ENCODE measurements around the gene TFG. TPM values are rescaled to one million over a fixed set of nuclear protein-coding genes. Genes with fewer than 3 reads are reported as not detected.

The TFG gene
- total RNA-seq, 4 donors from 2014 or later = 61.0 to 74.4 (median 64.9) TPM

DNA sequence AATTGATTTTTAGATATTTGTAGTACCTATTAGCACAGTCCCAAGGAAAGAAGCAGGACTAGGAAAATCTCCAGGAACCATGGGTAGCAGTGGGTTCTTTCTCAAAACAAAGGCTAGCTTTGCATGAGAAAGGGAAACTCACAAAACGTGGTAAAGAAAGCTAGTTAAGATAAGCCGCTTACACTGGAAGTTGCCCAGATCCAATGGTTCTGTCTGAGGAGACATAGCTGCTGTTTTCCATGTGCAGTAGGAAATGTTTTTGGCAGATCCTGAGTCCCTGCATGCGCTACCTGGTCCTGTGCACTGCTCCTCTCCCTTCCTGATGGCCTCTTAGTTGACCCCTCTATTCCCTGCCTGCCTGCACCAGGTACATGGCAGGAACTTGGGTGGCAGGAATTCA lies 60.4 kb downstream of the TFG start:
- no peak for TF ChIP-seq POLR2A (IDR thresholded peaks at IDR 0.05; ENCODE audit: low read depth)
- no peak for TF ChIP-seq CTCF (IDR thresholded peaks at IDR 0.05)
- no peak for TF ChIP-seq EP300 (IDR thresholded peaks at IDR 0.05)
- no peak for TF ChIP-seq POLR2AphosphoS5 (IDR thresholded peaks at IDR 0.05)
- Histone ChIP-seq H3K9me3 (no peaks in the 10 kb centered on the region), H3K27ac (replicated peaks in 1 of 4) (no peak overlapping the region), H3K4me3 (no peak overlapping the region), H3K36me3 (peaks cover 0 to 34% (median 8%) of the 10 kb centered on the region in 4 donors), H3K27me3 (no peaks in the 10 kb centered on the region), H3K4me1 (no peaks in the 10 kb centered on the region)
- DNase-seq (ENCODE audit: extremely low spot score) = no peak
- intact Hi-C loops (cut with DNase I) = no loop called here
- WGBS = 90% methylated on average over 3 of the region's 3 CpGs

GRCh38 chr3:100775226-100775625 lies 65.9 kb downstream of the TFG start:
- Histone ChIP-seq H3K27me3 (no peaks in the 10 kb centered on the region), H3K36me3 (peaks cover 0 to 68% (median 9%) of the 10 kb centered on the region in 4 donors), H3K4me3 (no peak overlapping the region), H3K27ac (replicated peaks in 1 of 4) (no peak overlapping the region), H3K9me3 (no peaks in the 10 kb centered on the region), H3K4me1 (no peaks in the 10 kb centered on the region)
- no peak for DNase-seq (ENCODE audit: extremely low spot score)
- intact Hi-C loops (cut with DNase I) = no loop called here
- WGBS = 93% methylated on average over 3 of the region's 3 CpGs
- TF ChIP-seq EP300 (IDR thresholded peaks at IDR 0.05) (no peak), POLR2AphosphoS5 (IDR thresholded peaks at IDR 0.05) (no peak), CTCF (IDR thresholded peaks at IDR 0.05) (no peak)

GRCh38 chr3:100775669-100776068 lies 66.4 kb downstream of the TFG start:
- H3K4me3 ChIP-seq = no peak overlapping the region
- TF ChIP-seq EP300 (IDR thresholded peaks at IDR 0.05) (no peak), POLR2AphosphoS5 (IDR thresholded peaks at IDR 0.05) (no peak), POLR2A (IDR thresholded peaks at IDR 0.05; ENCODE audit: low read depth) (no peak), CTCF (IDR thresholded peaks at IDR 0.05) (no peak)
- H3K27ac ChIP-seq (replicated peaks in 1 of 4) = no peak overlapping the region
- H3K4me1 ChIP-seq = no peaks in the 10 kb centered on the region
- DNase-seq (ENCODE audit: extremely low spot score) = no peak
- H3K27me3 ChIP-seq = no peaks in the 10 kb centered on the region
- no peaks in the 10 kb centered on the region for H3K9me3 ChIP-seq
- intact Hi-C loops (cut with DNase I) = no loop called here
- H3K36me3 ChIP-seq = peaks cover 0 to 64% (median 8%) of the 10 kb centered on the region in 4 donors

DNA sequence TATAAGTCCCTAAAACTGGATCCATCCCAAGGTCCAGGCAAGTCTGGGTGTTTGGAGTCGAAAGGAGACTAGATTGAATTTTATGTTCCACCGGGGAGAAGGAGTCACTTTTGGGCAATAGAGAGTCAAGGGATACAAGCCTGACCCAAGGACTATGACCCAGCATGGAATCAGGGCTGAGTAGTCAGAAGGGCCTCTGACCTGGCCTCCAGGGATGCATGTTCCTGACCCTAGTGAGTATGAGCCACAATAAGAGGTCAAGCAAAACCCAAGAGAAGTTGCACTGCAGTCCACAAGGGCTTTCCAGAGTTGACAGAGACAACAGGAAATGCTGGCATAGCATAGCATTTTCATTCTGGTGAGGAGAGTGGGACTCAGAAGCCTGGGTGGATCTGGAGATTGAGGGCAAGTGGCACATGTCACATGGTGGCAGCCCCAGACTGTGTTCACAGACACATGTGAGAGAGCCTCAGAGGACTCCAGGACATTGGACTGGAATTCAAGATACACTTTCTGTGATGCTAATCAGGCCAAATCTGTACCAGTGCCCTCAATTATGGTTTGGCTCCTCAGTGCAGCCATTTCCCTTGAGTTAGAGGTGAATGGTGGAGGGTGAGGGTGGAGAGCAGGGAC lies 66.9 kb downstream of the TFG start:
- no peak overlapping the region for H3K27ac ChIP-seq (replicated peaks in 1 of 4)
- H3K9me3 ChIP-seq = no peaks in the 10 kb centered on the region
- no peaks in the 10 kb centered on the region for H3K27me3 ChIP-seq
- no peak overlapping the region for H3K4me3 ChIP-seq
- peaks cover 0 to 62% (median 8%) of the 10 kb centered on the region in 4 donors for H3K36me3 ChIP-seq
- DNase-seq (ENCODE audit: extremely low spot score) = no peak
- 92% methylated on average over 2 of the region's 2 CpGs for WGBS
- H3K4me1 ChIP-seq = no peaks in the 10 kb centered on the region
- intact Hi-C loops (cut with DNase I) = no loop called here
- TF ChIP-seq CTCF (IDR thresholded peaks at IDR 0.05) (no peak), POLR2A (IDR thresholded peaks at IDR 0.05; ENCODE audit: low read depth) (no peak), POLR2AphosphoS5 (IDR thresholded peaks at IDR 0.05) (no peak), EP300 (IDR thresholded peaks at IDR 0.05) (no peak)

DNA sequence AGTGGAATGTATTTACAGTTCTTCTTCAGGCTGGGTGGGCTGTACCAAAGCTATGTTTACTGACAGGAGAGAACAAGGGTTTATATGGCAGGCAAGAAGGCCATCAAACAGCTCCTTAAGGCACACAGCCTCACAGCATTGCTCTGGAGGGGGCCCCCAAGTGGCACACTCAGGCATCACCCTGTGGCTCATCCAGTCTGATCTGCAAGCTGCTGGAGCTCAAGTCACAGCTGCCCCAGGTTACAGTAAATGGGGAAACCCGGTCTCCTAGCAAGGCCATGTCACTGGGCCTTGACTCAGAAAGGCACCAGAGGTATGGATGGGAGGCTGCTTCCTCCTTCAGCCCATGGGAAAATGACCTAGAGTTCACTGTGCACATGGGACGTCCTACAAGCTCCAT lies 67.5 kb downstream of the TFG start:
- TF ChIP-seq EP300 (IDR thresholded peaks at IDR 0.05) (no peak), POLR2A (IDR thresholded peaks at IDR 0.05; ENCODE audit: low read depth) (no peak), CTCF (IDR thresholded peaks at IDR 0.05) (no peak), POLR2AphosphoS5 (IDR thresholded peaks at IDR 0.05) (no peak)
- H3K27ac ChIP-seq (replicated peaks in 1 of 4) = no peak overlapping the region
- H3K36me3 ChIP-seq = peaks cover 0 to 62% (median 8%) of the 10 kb centered on the region in 4 donors
- intact Hi-C loops (cut with DNase I) = no loop called here
- 90% methylated on average over 2 of the region's 2 CpGs for WGBS
- no peaks in the 10 kb centered on the region for H3K9me3 ChIP-seq
- H3K27me3 ChIP-seq = no peaks in the 10 kb centered on the region
- no peaks in the 10 kb centered on the region for H3K4me1 ChIP-seq
- no peak overlapping the region for H3K4me3 ChIP-seq
- no peak for DNase-seq (ENCODE audit: extremely low spot score)
